GM18867 (cell line): Measurements from ENCODE around the gene LTBP1.

Experiments used
- ATAC-seq: cut with Tn5 transposase; IDR thresholded peaks from one replicate; pipeline ENCODE4 v1.9.1; 2021; ENCODE audit warnings: mild to moderate bottlenecking, moderate library complexity; ENCODE audit not compliant: unreplicated experiment

LTBP1 gene

DNA sequence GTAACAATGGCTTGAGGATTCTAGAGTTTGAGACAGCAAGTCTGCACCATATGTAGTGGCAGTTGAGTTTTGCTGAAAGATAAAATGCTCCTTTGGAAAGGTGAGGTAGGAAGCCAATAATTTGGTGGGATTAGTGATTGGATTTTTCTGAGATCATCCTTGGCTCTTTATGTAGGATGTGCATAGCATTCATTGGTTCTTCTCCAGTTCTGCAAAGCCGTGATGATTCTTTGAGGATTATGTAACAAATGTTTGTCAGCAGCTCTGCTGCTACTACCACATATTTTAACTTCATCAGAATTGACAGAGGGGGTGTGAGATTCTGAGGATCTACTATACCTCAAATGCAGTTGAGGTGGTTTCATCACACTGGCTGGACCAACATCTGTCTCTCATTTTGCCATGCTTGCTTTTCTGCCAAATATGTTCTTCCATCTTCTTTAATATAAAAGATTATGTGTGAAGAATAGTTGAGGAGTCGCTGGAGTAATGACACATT lies 340.8 kb downstream of the LTBP1 start:
- ATAC-seq = no peak

DNA sequence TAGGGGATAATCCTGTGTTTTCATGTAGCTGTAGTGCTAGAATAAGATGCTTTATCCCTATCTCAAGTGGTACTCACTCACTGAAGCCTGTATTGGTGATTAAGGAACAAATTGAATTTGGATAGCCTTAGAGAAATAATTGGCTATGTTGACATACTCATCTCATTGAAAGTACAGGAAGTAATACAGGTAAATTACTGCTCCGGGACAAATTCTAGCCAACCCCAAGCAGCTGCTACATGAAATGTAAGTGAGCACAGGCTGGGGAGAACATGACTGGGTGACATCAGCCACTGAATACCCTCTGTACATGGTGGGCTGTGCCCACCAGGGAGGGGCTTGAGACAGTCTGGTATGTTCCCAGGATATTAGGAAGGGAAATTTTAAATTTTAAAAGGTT lies 341.3 kb downstream of the LTBP1 start:
- no peak for ATAC-seq

- ATAC-seq = no peak
These were observed 343.2 kb downstream of the LTBP1 start for GRCh38 chr2:33289961-33290360.

GRCh38 chr2:33291278-33292013 lies 344.7 kb downstream of the LTBP1 start:
- ATAC-seq = no peak

DNA sequence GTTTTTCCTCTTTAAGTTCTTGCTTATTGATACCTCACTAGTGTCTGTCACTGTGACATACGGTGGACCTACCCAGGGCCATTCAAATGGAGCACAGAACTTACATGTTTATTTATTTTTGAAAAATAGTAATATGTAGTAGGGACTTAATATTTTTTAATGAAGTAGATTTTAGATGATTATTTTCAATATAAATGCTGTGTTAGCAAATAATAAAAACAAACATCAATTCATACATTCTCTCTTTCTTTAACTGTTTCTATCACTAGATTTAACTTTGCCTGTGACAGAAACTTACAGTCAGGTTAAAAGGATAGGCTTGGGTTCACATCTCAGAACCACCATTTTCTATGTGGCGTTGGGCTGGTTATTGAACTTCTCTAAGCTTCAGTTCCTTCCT lies 345.3 kb downstream of the LTBP1 start:
- no peak for ATAC-seq

- peak; percentile 78 for ATAC-seq
These were observed 346.3 kb downstream of the LTBP1 start for GRCh38 chr2:33292981-33293595.

GRCh38 chr2:33298233-33298632 lies 351.5 kb downstream of the LTBP1 start:
- ATAC-seq = no peak

- ATAC-seq = no peak
These were observed 354.6 kb downstream of the LTBP1 start for GRCh38 chr2:33301355-33301754.

GRCh38 chr2:33302348-33302747 lies 355.6 kb downstream of the LTBP1 start:
- no peak for ATAC-seq

GRCh38 chr2:33304032-33304864 lies 357.5 kb downstream of the LTBP1 start:
- no peak for ATAC-seq

- ATAC-seq = no peak
These were observed 361.0 kb downstream of the LTBP1 start for GRCh38 chr2:33307659-33308270.

- ATAC-seq = no peak
These were observed 365.6 kb downstream of the LTBP1 start for GRCh38 chr2:33312355-33312754.

DNA sequence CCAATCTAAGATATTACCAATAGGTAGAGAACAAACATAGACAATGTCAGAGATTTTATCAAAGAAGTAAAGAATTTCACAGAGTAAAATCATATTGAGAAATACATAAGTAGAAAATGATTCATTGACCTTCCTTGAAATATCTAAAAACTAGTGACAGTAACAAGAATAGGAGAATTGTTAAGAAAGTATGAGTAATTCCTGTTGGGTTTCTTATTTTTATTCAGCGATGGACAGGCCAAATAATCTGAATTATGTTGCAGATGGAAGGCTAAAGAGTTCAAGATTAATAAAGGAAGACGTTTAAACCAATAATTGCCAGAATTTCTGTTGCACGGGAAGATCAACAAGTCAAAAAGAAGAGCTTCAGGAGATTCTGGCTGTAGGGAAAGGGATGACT lies 366.3 kb downstream of the LTBP1 start:
- no peak for ATAC-seq

DNA sequence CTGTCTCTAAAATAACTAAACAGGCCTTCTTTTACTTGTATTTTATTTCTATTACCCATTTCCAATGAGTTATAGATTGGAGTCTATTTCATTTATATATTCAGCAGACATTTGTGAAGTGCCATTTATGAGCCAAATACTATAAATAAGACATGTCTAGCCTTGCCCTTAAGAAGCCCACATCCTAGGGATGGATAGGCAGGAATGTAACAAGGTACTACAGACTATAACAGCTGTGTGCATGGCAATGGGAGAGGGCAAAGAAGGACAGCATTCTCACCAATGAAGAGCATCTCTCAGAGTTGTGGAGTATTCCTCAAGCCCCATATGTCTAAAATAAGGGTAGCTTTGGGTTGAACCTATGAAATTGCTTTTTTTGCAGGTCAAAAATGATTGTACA lies 367.8 kb downstream of the LTBP1 start:
- no peak for ATAC-seq

- no peak for ATAC-seq
These were observed 369.6 kb downstream of the LTBP1 start for GRCh38 chr2:33316328-33316727.

DNA sequence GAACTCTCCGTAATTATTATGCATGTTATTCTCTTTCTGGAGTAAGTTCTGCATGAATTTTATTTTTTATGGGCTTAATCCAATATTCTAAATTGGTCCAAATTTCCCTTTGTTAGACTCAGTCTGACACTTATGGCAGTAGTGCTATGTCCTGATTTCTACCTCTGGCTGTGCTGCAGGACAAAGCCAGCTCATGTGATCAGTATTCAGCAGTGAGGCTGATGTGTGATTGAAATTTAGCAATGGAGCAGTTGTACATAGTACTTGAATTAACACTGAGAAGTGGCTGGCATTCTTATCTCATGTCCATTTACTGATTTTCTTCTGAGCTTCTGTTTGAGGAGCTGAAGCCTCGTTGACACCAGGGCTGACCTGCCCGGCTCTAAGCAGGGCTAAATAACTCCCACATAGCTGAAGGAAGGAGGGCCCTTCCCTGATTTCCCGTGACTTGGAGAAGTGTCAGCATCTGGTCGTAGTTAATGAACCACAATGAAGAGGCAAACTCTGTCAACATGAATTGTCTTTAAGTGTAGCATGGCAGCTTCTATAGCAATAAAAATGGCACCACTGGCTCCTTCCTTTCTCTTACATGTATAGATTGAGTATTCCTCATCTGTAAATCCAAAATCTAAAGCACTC lies 370.7 kb downstream of the LTBP1 start:
- no peak for ATAC-seq

DNA sequence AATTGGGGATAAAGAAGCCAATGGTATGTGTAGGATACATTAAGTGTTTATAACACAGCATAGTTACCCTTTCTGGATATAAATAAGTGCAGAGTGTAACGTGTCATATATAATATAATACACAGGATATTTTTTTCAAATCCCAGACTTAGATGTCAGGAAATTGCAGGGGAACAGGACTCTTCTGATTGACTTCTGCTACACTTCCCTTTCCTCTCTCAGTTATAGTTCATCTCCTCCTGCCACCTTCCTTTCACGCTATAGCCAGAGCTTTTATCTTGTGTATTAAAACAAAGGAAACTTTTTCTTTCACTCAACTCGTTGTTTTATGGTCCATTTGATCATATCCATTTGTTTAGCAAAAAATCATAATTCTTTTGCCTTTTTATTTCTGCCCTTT lies 371.7 kb downstream of the LTBP1 start:
- no peak for ATAC-seq

- no peak for ATAC-seq
These were observed 373.8 kb downstream of the LTBP1 start for GRCh38 chr2:33320573-33320972.

GRCh38 chr2:33321236-33321771 lies 374.6 kb downstream of the LTBP1 start:
- peak; percentile 75 for ATAC-seq

- ATAC-seq = no peak
These were observed 375.2 kb downstream of the LTBP1 start for GRCh38 chr2:33321876-33322483.
